Right lobe of liver (tissue), 6 donors: ENCODE measurements around the gene HTT-AS. TPM values are rescaled to one million over a fixed set of nuclear protein-coding genes. Genes with fewer than 3 reads are reported as not detected.

Experiments used
- ATAC-seq, 4 donors: fragments of 200-7000 bp; cut with Tn5 transposase; one replicate each; pipeline ENCODE4 v1.9.1; 2020; ENCODE audit warnings: mild to moderate bottlenecking in 4 of 4, moderate library complexity in 4 of 4
- DNase-seq, 3 donors: peaks; one replicate each; pipeline ENCODE4 v3.0.0-alpha.2; 2020
- H3K27ac ChIP-seq, 3 donors: fragments of 200-600 bp; one replicate each; pipeline ENCODE4 v1.8.0; 2022
- H3K27me3 ChIP-seq, 2 donors: fragments of 200-600 bp; one replicate each; pipeline ENCODE4 v1.8.0; 2022
- H3K36me3 ChIP-seq, 4 donors: fragments of 200-600 bp; sonication (generic) in 1 of 4; one replicate each; pipeline versions ENCODE4 v1.5.1 to v1.8.0; 2017 to 2022; ENCODE audit warnings: control low read depth in 1 of 4
- H3K4me1 ChIP-seq, 4 donors: fragments of 200-600 bp; sonication (generic) in 1 of 4; one replicate each; pipeline versions ENCODE4 v1.5.1 to v1.8.0; 2017 to 2022; ENCODE audit warnings: control low read depth in 1 of 4
- H3K4me3 ChIP-seq, 3 donors: fragments of 200-600 bp; one replicate each; pipeline ENCODE4 v1.8.0; 2022
- H3K9me3 ChIP-seq, 4 donors: fragments of 200-600 bp; sonication (generic) in 1 of 4; one replicate each; pipeline versions ENCODE4 v1.5.1 to v1.8.0; 2017 to 2022; ENCODE audit warnings: control low read depth in 1 of 4
- POLR2A ChIP-seq: fragments of 450-650 bp; IDR thresholded peaks from one replicate; pipeline ENCODE4 v1.6.1; 2017; ENCODE audit warnings: antibody characterized with exemption, mild to moderate bottlenecking
- WGBS: methylation state at CpG from one replicate; pipeline ENCODE4 v1.1.6; 2018; ENCODE audit warnings: low coverage, low lambda C conversion rate; ENCODE audit not compliant: insufficient coverage; ENCODE audit errors: missing lambda C conversion rate; 5-methylcytosine and 5-hydroxymethylcytosine counted together
- intact Hi-C, 2 donors: fragments of 100-400 bp; cut with DNase I; formaldehyde crosslinking; loops; one replicate each; pipeline versions ENCODE4 v1.11.2 to v1.14.1; 2022
- total RNA-seq, 6 experiments: library from RNA; depleted of rRNA in 2 of 6; stranded (reverse); fragments of >200 nt in 2 of 6; fragmentation: NEBNext Ultra II Directional in 3 of 6; extraction: Animal tissue kit (Norgen Biotek cat#: 25700) in 3 of 6; gene quantifications; one replicate each; pipeline versions ENCODE4 v1.1.0 to v1.2.4, GENCODE V29; 2016 to 2023
- TF ChIP-seq, protein P1 (sequence below), 4 donors: fragments of 200-600 bp in 3 of 4; fragments of 450-650 bp in 1 of 4; IDR thresholded peaks; one replicate each; pipeline versions ENCODE4 v1.5.1 to v1.8.0; 2016 to 2022; ENCODE audit warnings: antibody characterized with exemption in 4 of 4, mild to moderate bottlenecking in 2 of 4
- donor health status: DM: no; HTN: yes; CAD: no.
- donor health status: DM: no; HTN: no; CAD: no.
- donor health status: DM: no; HTN: no; CAD: no.
- donor health status: DM: no; HTN: yes; CAD: no.
- donor health status: DM: no; HTN: yes; CAD: no.

The HTT-AS gene
- total RNA-seq, 6 experiments from 2014 or later: not detected

DNA sequence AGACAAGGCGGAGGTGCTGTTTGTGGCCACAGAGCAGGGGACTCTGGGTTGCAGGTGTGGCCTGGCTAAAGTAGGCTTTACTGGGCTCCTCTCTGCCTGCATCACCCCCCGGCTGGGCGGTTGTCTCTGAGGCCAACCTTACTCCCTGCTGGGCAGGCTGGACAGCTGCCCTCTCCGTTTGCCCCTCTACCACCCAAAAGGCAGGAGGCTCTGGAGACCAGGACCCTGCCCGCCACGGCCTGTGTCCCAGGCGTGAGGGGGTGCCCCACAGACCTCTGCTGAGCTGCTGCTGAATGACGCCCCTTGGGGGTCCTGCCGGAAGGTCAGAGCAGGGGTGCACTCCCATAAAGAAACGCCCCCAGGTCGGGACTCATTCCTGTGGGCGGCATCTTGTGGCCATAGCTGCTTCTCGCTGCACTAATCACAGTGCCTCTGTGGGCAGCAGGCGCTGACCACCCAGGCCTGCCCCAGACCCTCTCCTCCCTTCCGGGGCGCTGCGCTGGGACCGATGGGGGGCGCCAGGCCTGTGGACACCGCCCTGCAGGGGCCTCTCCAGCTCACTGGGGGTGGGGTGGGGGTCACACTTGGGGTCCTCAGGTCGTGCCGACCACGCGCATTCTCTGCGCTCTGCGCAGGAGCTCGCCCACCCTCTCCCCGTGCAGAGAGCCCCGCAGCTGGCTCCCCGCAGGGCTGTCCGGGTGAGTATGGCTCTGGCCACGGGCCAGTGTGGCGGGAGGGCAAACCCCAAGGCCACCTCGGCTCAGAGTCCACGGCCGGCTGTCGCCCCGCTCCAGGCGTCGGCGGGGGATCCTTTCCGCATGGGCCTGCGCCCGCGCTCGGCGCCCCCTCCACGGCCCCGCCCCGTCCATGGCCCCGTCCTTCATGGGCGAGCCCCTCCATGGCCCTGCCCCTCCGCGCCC lies 920 bp downstream of the HTT-AS start:
- Histone ChIP-seq H3K27me3 (no peaks in the 10 kb centered on the region), H3K4me3 (peak overlapping the region; percentile 59 to 66 (median 60)), H3K36me3 (no peaks in the 10 kb centered on the region), H3K27ac (no peak overlapping the region), H3K4me1 (peaks cover 0 to 43% (median 11%) of the 10 kb centered on the region in 4 donors), H3K9me3 (no peaks in the 10 kb centered on the region)
- ATAC-seq (no peak), DNase-seq (peak; percentile 45 to 71 (median 54))
- TF ChIP-seq, protein P1, sequence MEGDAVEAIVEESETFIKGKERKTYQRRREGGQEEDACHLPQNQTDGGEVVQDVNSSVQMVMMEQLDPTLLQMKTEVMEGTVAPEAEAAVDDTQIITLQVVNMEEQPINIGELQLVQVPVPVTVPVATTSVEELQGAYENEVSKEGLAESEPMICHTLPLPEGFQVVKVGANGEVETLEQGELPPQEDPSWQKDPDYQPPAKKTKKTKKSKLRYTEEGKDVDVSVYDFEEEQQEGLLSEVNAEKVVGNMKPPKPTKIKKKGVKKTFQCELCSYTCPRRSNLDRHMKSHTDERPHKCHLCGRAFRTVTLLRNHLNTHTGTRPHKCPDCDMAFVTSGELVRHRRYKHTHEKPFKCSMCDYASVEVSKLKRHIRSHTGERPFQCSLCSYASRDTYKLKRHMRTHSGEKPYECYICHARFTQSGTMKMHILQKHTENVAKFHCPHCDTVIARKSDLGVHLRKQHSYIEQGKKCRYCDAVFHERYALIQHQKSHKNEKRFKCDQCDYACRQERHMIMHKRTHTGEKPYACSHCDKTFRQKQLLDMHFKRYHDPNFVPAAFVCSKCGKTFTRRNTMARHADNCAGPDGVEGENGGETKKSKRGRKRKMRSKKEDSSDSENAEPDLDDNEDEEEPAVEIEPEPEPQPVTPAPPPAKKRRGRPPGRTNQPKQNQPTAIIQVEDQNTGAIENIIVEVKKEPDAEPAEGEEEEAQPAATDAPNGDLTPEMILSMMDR (IDR thresholded peaks at IDR 0.05): no peak
- peak; percentile 13 for TF ChIP-seq POLR2A
- WGBS: 30% methylated on average over 2 of the region's 54 CpGs
- intact Hi-C loops: no loop called here

DNA sequence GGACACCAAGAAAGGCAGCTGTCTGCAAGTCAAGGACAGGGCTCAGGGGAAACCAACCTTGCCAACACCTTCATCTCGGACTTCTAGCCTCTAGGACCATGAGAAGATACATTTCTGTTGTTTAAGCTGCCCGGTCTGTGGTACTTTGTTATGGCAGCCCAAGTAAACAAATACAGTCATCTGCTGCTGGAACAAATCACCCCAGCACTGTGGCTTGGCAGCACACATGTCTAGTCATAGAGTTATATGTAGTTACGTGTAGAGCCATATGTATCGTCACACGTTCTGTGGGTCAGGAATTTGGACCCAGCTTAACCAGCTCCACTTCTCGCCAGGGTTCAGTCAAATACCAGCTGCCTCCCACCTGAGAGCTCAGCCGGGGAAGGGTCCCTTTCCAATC lies 2.5 kb downstream of the HTT-AS start:
- no peak overlapping the region for H3K27ac ChIP-seq

DNA sequence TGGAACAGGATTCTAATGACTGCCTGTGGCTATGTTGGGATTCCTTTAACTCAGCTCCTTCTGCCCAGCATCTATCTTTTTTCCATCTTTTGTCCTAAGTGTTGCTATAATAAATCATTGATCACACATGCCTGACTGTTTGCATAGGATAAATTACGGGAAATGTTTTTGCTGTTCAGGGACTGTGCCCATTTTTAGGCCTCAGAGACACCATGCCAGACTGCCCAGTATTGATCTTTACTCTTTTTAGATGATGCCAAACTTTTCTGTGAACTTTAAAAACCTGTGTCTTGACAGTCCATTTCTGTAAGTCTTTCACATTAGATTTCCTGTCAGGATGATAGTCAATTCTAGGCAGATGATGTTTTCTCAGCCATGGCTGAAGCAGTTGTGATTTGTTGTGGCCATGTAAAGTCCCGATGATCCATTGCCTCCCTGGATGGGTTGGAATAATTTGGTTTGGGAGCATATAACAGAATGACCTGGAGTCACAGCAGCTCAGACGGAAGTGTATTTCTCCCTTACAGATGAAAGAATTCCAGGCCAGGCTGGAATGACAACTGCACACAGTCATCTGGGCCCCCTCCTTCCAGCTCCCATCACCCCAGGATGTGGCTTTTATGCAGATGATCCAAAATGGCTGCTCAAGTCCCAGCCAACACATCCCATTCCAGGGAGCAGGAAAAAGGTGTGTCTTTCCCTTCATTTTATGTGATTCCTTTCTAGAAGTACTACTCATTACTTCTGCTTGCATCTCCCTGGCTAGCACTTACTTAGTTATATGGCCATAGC lies 3.4 kb downstream of the HTT-AS start:
- 49% methylated on average over 3 of the region's 3 CpGs for WGBS
- Histone ChIP-seq H3K4me1 (peaks cover 0 to 24% (median 10%) of the 10 kb centered on the region in 4 donors), H3K36me3 (no peaks in the 10 kb centered on the region), H3K9me3 (no peaks in the 10 kb centered on the region), H3K27me3 (no peaks in the 10 kb centered on the region), H3K27ac (peak overlapping the region in 2 of 3 donors; percentile 17 to 34), H3K4me3 (no peak overlapping the region)
- intact Hi-C loops: no loop called here
- DNase-seq: no peak
- no peak for ATAC-seq
- TF ChIP-seq, protein P1 (IDR thresholded peaks at IDR 0.05): no peak
- no peak for TF ChIP-seq POLR2A

More for the DNA sequence above, 2.5 kb downstream of the HTT-AS start:
- Histone ChIP-seq H3K4me1 (peaks cover 0 to 33% (median 11%) of the 10 kb centered on the region in 4 donors), H3K36me3 (no peaks in the 10 kb centered on the region), H3K9me3 (no peaks in the 10 kb centered on the region), H3K27me3 (no peaks in the 10 kb centered on the region), H3K4me3 (no peak overlapping the region)
- no peak for ATAC-seq
- no peak for DNase-seq
- TF ChIP-seq POLR2A: no peak
- TF ChIP-seq, protein P1 (IDR thresholded peaks at IDR 0.05): no peak
- intact Hi-C loops: no loop called here
- 100% methylated on average over 2 of the region's 7 CpGs for WGBS

DNA sequence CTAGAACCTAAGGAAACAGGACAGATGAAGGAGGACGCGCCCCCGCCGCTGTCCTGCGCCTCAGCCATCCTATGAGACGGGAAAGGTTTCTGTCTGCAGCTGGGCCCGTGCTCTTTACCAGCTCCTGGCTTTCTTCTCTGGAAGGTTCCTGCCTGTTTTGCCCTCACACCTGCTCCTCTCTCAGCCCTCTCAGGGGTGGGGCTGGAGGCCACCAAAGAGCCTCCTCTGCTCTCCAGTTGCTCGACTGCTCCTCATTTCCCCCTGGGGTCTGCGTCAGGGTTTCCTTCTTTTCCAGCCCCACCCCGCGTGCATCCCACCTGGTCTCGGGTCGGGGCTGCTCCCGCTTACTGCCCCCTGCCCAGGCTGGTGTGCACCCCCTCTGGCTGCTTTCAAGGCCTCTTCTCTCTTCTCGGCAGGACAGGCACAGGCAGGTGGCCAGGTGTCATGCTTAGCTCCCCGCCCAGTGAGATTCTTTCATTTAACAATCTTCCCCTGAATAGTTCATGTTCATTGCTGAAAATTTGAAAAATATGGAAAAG lies 4.6 kb downstream of the HTT-AS start:
- Histone ChIP-seq H3K4me1 (peaks cover 0 to 21% (median 9%) of the 10 kb centered on the region in 4 donors), H3K27ac (no peak overlapping the region), H3K4me3 (no peak overlapping the region), H3K27me3 (no peaks in the 10 kb centered on the region), H3K9me3 (no peaks in the 10 kb centered on the region), H3K36me3 (no peaks in the 10 kb centered on the region)
- TF ChIP-seq, protein P1 (IDR thresholded peaks at IDR 0.05): no peak
- no peak for TF ChIP-seq POLR2A
- ATAC-seq (no peak), DNase-seq (no peak)
- 91% methylated on average over 9 of the region's 16 CpGs for WGBS
- intact Hi-C loops: no loop called here
